DOHH2 (cell line): ENCODE measurements around the gene TXNDC11.

ENCODE experiments used
- EZH2phosphoT487 ChIP-seq: fragments of 200-600 bp; sonication (generic); IDR thresholded peaks from 2 replicates; pipeline ENCODE4 v1.6.1; 2017; ENCODE audit warnings: borderline replicate concordance, mild to moderate bottlenecking, antibody characterized with exemption, low read length, moderate library complexity, mixed read lengths
- TF ChIP-seq, protein P1 (sequence below): fragments of 200-600 bp; sonication (generic); IDR thresholded peaks from one replicate; pipeline ENCODE4 v1.5.1; 2014; ENCODE audit warnings: antibody characterized with exemption, mild to moderate bottlenecking, low read depth, low read length; ENCODE audit not compliant: poor library complexity, severe bottlenecking

DNA sequence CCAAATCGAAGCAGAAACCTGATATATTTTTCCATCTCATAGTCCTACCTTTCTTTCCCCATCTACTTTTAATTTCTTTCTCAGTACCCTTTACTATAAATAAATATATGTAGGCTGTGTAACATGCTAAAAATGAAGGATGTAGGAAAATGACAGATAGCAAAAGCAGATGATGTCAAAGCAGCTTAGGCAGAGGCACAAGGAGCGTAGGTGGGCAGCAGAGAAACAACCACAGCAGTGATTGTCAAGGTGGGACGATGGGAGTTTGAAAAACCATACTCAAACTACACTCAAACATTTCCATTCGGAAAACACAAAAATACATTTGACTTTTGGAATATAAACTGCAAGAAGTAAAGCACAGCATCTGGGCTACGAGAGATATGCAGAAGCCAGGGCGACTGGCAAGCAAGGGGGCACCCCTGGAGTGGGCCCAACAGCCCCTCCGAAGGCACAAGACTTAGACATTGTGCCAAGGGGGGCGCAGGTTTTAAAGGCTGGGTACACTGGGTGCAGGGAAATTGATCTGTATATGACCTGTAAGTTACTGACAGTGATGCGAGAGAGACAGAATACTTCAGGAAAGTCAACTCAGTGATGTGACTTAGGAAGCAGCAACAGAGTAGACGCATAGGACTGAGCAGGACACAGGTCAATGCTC, 43.3 kb downstream of the TXNDC11 start:
- TF ChIP-seq, protein P1, sequence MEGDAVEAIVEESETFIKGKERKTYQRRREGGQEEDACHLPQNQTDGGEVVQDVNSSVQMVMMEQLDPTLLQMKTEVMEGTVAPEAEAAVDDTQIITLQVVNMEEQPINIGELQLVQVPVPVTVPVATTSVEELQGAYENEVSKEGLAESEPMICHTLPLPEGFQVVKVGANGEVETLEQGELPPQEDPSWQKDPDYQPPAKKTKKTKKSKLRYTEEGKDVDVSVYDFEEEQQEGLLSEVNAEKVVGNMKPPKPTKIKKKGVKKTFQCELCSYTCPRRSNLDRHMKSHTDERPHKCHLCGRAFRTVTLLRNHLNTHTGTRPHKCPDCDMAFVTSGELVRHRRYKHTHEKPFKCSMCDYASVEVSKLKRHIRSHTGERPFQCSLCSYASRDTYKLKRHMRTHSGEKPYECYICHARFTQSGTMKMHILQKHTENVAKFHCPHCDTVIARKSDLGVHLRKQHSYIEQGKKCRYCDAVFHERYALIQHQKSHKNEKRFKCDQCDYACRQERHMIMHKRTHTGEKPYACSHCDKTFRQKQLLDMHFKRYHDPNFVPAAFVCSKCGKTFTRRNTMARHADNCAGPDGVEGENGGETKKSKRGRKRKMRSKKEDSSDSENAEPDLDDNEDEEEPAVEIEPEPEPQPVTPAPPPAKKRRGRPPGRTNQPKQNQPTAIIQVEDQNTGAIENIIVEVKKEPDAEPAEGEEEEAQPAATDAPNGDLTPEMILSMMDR: no peak
- TF ChIP-seq EZH2phosphoT487: no peak
